GM23248 (cell line): Measurements from ENCODE around the gene CEBPB. TPM values are rescaled to one million over a fixed set of nuclear protein-coding genes. Genes with fewer than 3 reads are reported as not detected.
"Not testable (repeated sequence)": the region's sequence is repeated elsewhere in the genome, so short reads cannot be mapped to it uniquely, and the experiment has no call there.

Experiments
- DNase-seq: peaks from one replicate; pipeline ENCODE4 v3.0.0-alpha.2; 2015
- H2AFZ ChIP-seq: fragments of 200-600 bp; sonication (generic); 2 replicates; pipeline ENCODE4 v1.6.1; 2016; ENCODE audit warnings: antibody characterized with exemption
- H3F3A ChIP-seq: fragments of 200-600 bp; sonication (generic); 2 replicates; pipeline ENCODE4 v1.6.1; 2016; ENCODE audit warnings: mild to moderate bottlenecking, antibody characterized with exemption, mixed run types; ENCODE audit not compliant: insufficient read depth
- H3K27ac ChIP-seq: fragments of 200-600 bp; sonication (generic); 2 replicates; pipeline ENCODE4 v1.5.1; 2016; ENCODE audit warnings: mild to moderate bottlenecking
- H3K27me3 ChIP-seq: fragments of 200-600 bp; sonication (generic); replicated peaks from 2 replicates; pipeline ENCODE4 v1.6.1; 2016; ENCODE audit warnings: mild to moderate bottlenecking; ENCODE audit not compliant: insufficient read depth
- H3K36me3 ChIP-seq: fragments of 200-600 bp; sonication (generic); 2 replicates; pipeline ENCODE4 v1.6.1; 2016; ENCODE audit warnings: low read depth, mild to moderate bottlenecking
- H3K4me1 ChIP-seq: fragments of 200-600 bp; sonication (generic); 2 replicates; pipeline ENCODE4 v1.6.1; 2016; ENCODE audit warnings: mild to moderate bottlenecking; ENCODE audit not compliant: insufficient read depth
- H3K4me2 ChIP-seq: fragments of 200-600 bp; sonication (generic); one replicate; pipeline ENCODE4 v1.6.1; 2016; ENCODE audit warnings: mild to moderate bottlenecking; ENCODE audit not compliant: unreplicated experiment
- H3K4me3 ChIP-seq: fragments of 200-600 bp; sonication (generic); 2 replicates; pipeline ENCODE4 v1.5.1; 2016; ENCODE audit warnings: mild to moderate bottlenecking
- H3K79me2 ChIP-seq: fragments of 200-600 bp; sonication (generic); 2 replicates; pipeline ENCODE4 v1.6.1; 2016; ENCODE audit warnings: mild to moderate bottlenecking; ENCODE audit not compliant: insufficient read depth
- H3K9ac ChIP-seq: fragments of 200-600 bp; sonication (generic); 2 replicates; pipeline ENCODE4 v1.6.1; 2016; ENCODE audit warnings: mild to moderate bottlenecking
- H3K9me2 ChIP-seq: fragments of 200-600 bp; sonication (generic); 2 replicates; pipeline ENCODE4 v1.6.1; 2016; ENCODE audit warnings: mixed run types, mild to moderate bottlenecking, moderate library complexity; ENCODE audit not compliant: insufficient read depth
- H3K9me3 ChIP-seq: fragments of 200-600 bp; sonication (generic); one replicate; pipeline ENCODE4 v1.6.1; 2017; ENCODE audit warnings: low read depth
- H4K20me1 ChIP-seq: fragments of 200-600 bp; sonication (generic); 2 replicates; pipeline ENCODE4 v1.6.0; 2016; ENCODE audit not compliant: insufficient read depth
- EZH2 ChIP-seq: fragments of 200-600 bp; sonication (generic); IDR thresholded peaks from 2 replicates; pipeline ENCODE4 v1.6.1; 2018; ENCODE audit warnings: antibody characterized with exemption, mild to moderate bottlenecking; ENCODE audit not compliant: insufficient read depth, poor library complexity, severe bottlenecking
- EZH2phosphoT487 ChIP-seq: fragments of 200-600 bp; sonication (generic); IDR thresholded peaks from 2 replicates; pipeline ENCODE4 v1.6.1; 2018; ENCODE audit warnings: antibody characterized with exemption, moderate library complexity, mild to moderate bottlenecking, low read depth; ENCODE audit not compliant: insufficient read depth
- WGBS, 2 experiments: methylation state at CpG; one replicate each; pipeline ENCODE4 v1.1.6; 2015 to 2017; ENCODE audit warnings: low lambda C conversion rate in 2 of 2, low coverage in 1 of 2; ENCODE audit errors: missing lambda C conversion rate in 2 of 2; 5-methylcytosine and 5-hydroxymethylcytosine counted together
- in situ Hi-C: fragments of 300-500 bp; cut with MboI; formaldehyde crosslinking; loops from 2 replicates; pipeline ENCODE4 v1.15.0; 2020
- polyA plus RNA-seq: library from polyadenylated mRNA; unstranded; fragments of >200 nt; fragmentation: Nextera tagmentation; extraction: Ambion mirVana; gene quantifications from 2 replicates; pipeline ENCODE4 v1.2.1, GENCODE V29; 2016
- total RNA-seq: library from RNA; depleted of rRNA; stranded (reverse); fragments of >200 nt; shearing (Covaris generic); gene quantifications from 2 replicates; pipeline ENCODE4 v1.2.3, GENCODE V29; 2014

CEBPB gene
- total and polyA plus RNA-seq, 2 experiments from 2014 or later: 47.1 to 73.8 TPM

DNA sequence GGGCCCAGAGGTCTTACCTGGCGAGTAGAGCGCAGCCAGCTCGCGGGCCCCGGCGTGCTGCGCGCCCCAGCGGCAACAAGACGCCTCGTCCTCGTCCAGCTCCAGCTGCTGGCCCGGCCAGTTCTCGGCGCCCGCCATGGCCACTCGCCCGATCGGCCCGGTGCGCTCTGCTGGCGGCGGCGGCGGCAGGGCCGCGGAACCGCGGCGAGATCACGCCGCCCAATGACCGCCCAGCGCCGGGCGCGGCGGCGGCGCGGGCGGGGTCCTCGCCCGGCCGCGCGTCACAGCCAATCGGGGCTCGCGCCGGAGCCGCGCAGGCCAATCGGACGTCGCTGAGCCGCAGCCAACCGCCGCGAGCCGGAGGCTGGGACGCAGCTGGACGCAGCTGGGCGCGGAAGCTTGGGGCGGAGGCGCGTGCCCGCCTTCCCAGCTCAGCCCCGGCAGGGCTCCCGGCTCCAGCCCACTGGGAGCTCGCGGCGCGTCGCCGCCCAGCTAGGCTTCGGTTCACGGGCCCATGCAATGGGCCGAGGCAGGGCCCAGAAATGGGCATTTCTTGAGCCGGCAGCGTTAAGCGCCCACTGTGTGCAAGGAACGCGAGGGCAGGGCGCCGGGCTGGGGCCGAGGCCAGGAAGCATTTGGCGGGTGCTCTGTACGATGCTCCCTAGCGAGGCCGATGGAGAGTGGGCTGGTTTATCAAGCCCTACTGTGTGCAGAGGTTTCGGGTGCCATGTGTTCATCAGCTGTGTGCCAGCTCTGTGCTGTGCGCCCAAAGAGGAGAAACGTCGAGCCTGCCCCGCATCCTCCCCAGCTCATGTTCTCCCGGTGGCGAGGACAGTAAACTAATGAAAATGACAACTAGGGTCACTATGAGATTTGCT, 36.9 kb upstream of the CEBPB start, which contains the start of gene PEDS1:
PEDS1 (minus strand) TSS at position 224 of the 878 bp plus-strand sequence; CDS start at position 138, 86 bp downstream.
- peak within 1 kb of the TSS; percentile 74 for H2AFZ ChIP-seq
- H3K27me3 ChIP-seq: no peaks in the 10 kb centered on the region
- H3K79me2 ChIP-seq: peaks cover 47% of the 10 kb centered on the region
- H3K9me3 ChIP-seq: no peaks in the 10 kb centered on the region
- in situ Hi-C loops: no loop called here
- peak within 1 kb of the TSS; percentile 82 for H3K4me3 ChIP-seq
- TF ChIP-seq EZH2: no peak
- no peak for TF ChIP-seq EZH2phosphoT487
- H3K36me3 ChIP-seq: no peaks in the 10 kb centered on the region
- no peaks in the 10 kb centered on the region for H3K9me2 ChIP-seq
- peak; percentile 98 for DNase-seq
- peaks cover 28% of the 10 kb centered on the region for H3K4me1 ChIP-seq
- H3K4me2 ChIP-seq: peak within 1 kb of the TSS; percentile 94
- H3K27ac ChIP-seq: peak within 1 kb of the TSS; percentile 61
- H3F3A ChIP-seq: no peaks in the 10 kb centered on the region
- peak within 1 kb of the TSS; percentile 90 for H3K9ac ChIP-seq
- 1 to 3% methylated on average over 48 to 77 of the region's 99 CpGs for WGBS, 2 experiments
- no peaks in the 10 kb centered on the region for H4K20me1 ChIP-seq

DNA sequence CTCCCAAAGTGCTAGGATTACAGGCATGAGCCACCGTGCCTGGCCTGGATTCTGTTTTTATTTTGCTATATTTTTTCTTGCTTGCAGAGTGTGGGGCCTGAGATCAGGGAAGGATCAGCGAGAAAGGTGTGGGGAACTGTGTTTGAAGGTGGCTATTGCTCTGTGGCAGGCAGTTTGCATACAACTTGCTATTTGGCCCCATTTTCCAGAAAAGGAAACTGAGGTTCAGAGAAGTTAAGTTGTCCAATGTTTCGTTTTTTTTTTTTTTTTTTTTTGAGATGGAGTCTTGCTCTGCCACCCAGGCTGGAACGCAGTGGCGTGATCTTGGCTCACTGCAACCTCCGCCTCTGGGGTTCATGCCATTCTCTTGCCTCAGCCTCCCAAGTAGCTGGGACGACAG, 29.1 kb upstream of the CEBPB start:
- H3K9me2 ChIP-seq, H3K27ac ChIP-seq, H3K27me3 ChIP-seq, H3K79me2 ChIP-seq, H3K9me3 ChIP-seq, H3K9ac ChIP-seq, H4K20me1 ChIP-seq, H3K36me3 ChIP-seq, H2AFZ ChIP-seq, in situ Hi-C loops, DNase-seq, H3K4me3 ChIP-seq, H3K4me2 ChIP-seq: not testable (repeated sequence)
- Histone ChIP-seq H3K4me1 (peaks cover 26% of the 10 kb centered on the region), H3F3A (peaks cover 26% of the 10 kb centered on the region)
- 89 to 97% methylated on average over 4 to 7 of the region's 7 CpGs for WGBS, 2 experiments

DNA sequence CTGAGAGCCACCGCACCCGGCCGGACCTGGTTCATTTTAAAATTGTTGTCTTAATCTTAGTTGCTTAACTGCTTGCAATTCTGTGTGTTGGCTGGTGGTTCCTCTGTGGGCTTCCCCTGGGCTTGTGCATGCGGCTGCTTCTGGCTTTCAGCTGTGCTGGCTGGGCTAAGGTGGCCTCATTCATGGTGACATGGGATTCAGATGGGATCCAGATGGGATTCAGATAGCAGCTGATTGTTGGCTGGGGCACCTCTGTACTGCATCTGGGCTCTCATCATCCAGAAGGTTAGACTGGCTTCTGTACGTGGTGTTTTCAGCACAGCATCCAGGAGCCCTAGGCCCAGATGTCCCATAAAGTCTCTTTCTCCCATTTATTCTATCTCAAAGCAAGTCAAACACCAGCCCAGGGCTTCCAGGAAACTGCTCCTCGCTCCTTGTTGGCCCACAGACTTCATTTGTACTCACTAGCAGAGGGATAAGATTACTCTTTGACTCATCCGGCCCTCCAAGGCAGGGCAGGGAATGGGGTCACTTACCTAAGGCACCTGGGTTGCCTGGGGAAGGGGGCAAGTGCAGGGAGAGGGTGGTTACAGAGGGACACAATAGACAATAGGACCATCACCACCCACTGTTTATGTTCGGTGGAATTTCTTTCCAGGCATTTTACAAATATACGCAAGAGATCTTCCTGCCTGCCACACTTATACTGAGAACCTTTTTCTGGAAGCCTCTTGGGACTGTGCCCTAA, 26.9 kb upstream of the CEBPB start:
- H3K9me3 ChIP-seq: no peaks in the 10 kb centered on the region
- no peaks in the 10 kb centered on the region for H3K9me2 ChIP-seq
- H3K9ac ChIP-seq: peak overlapping the region; percentile 20
- no peaks in the 10 kb centered on the region for H3K27me3 ChIP-seq
- peaks cover 26% of the 10 kb centered on the region for H3F3A ChIP-seq
- peak overlapping the region; percentile 27 for H3K4me2 ChIP-seq
- no peak overlapping the region for H3K4me3 ChIP-seq
- WGBS, 2 experiments: 40 to 41% methylated on average over 9 of the region's 9 CpGs
- peak overlapping the region; percentile 58; the same call in 1 of the 2 replicates for H2AFZ ChIP-seq
- no peaks in the 10 kb centered on the region for H4K20me1 ChIP-seq
- peak; percentile 52 for DNase-seq
- no peak for TF ChIP-seq EZH2phosphoT487
- TF ChIP-seq EZH2: no peak
- in situ Hi-C loops: no loop called here
- peaks cover 32% of the 10 kb centered on the region for H3K4me1 ChIP-seq
- no peaks in the 10 kb centered on the region for H3K79me2 ChIP-seq
- H3K27ac ChIP-seq: peak overlapping the region; percentile 48
- no peaks in the 10 kb centered on the region for H3K36me3 ChIP-seq

DNA sequence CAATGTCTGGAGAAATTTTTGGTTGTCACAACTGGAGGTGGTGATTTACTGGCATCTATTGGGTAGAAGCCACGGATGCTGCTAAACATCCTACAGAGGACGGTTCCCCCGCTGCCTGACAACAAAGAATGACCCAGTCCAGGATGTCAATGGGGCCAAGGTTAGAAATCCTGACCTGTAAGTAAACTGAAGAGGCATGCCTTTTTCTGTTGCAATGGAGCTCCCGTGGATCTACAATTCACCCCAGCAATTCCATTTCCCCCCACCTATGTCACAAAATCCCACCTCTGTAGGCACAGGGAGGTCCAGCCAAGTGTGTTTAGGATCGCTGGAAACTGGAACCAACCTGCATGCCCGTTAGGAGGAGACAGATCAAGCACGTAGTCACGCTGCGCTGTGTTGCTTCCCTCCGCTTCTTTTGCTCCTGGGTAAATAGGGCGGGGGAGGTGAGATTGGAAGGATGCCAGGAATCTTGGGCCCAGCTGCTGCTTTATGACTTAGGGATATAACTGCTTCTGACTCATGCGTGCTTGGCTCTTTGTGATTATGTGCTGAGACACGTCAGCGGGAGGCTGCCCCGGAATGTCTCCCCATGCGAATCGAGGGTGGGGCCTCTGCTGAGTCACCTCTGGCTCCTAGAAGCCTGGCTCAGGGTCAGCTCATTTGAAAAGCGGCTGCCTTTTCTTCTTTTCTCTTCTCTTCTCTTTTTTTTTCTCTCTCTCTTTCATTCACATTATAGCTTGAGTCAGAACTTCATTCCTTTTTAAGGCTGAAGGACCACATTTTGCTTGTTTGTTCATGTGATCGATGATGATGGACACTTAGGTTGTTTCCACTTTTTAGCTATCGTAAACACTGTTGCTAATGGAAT, 24.7 kb upstream of the CEBPB start:
- Histone ChIP-seq H3K9ac (peak overlapping the region; percentile 84), H3K9me3 (no peaks in the 10 kb centered on the region), H3K36me3 (no peaks in the 10 kb centered on the region), H3K9me2 (no peaks in the 10 kb centered on the region), H3F3A (peaks cover 26% of the 10 kb centered on the region), H3K27ac (peak overlapping the region; percentile 96), H4K20me1 (no peaks in the 10 kb centered on the region), H2AFZ (peak overlapping the region; percentile 68), H3K79me2 (no peaks in the 10 kb centered on the region), H3K27me3 (no peaks in the 10 kb centered on the region), H3K4me1 (peaks cover 32% of the 10 kb centered on the region), H3K4me3 (peak overlapping the region; percentile 69), H3K4me2 (peak overlapping the region; percentile 91)
- DNase-seq: peak; percentile 100
- in situ Hi-C loops: no loop called here
- TF ChIP-seq EZH2phosphoT487 (no peak), EZH2 (no peak)
- WGBS, 2 experiments: 1% methylated on average over 20 of the region's 20 CpGs
